ENCODE data around the gene HDAC1. TPM values are rescaled to one million over a fixed set of nuclear protein-coding genes. Genes with fewer than 3 reads are reported as not detected.
"Not testable (repeated sequence)": the region's sequence is repeated elsewhere in the genome, so short reads cannot be mapped to it uniquely, and the experiment has no call there.

Gene HDAC1
- polyA plus RNA-seq, 5 donors: 154 to 182 (median 168) TPM

GRCh38 chr1:32272557-32273390 is 19.1 kb upstream of the HDAC1 start:
- DNase-seq: no peak

GRCh38 chr1:32273391-32274208 is 18.3 kb upstream of the HDAC1 start:
- DNase-seq: no peak

- DNase-seq: no peak
Measured at GRCh38 chr1:32274646-32275340, 17.1 kb upstream of the HDAC1 start.

- DNase-seq: peak in 1 of 2 donors; percentile 28
Measured at GRCh38 chr1:32275424-32275823, 16.5 kb upstream of the HDAC1 start.

GRCh38 chr1:32276032-32276782 is 15.7 kb upstream of the HDAC1 start:
- no peak for DNase-seq

GRCh38 chr1:32284777-32285176 is 7.1 kb upstream of the HDAC1 start:
- not testable (repeated sequence) for DNase-seq

- DNase-seq: no peak
Measured at GRCh38 chr1:32285658-32286057, 6.2 kb upstream of the HDAC1 start.

GRCh38 chr1:32286763-32287162 is 5.1 kb upstream of the HDAC1 start:
- DNase-seq: no peak

- no peak for DNase-seq
Measured at GRCh38 chr1:32289256-32289655, 2.6 kb upstream of the HDAC1 start.

GRCh38 chr1:32291145-32291707 is 657 bp upstream of the HDAC1 start:
- no peak for DNase-seq

GRCh38 chr1:32298211-32298610 is 6.3 kb downstream of the HDAC1 start:
- DNase-seq: not testable (repeated sequence)

- no peak for DNase-seq
Measured at GRCh38 chr1:32299327-32299726, 7.4 kb downstream of the HDAC1 start.

GRCh38 chr1:32303358-32303757 is 11.5 kb downstream of the HDAC1 start:
- no peak for DNase-seq

GRCh38 chr1:32303997-32304622 is 12.2 kb downstream of the HDAC1 start:
- DNase-seq: no peak

- no peak for DNase-seq
Measured at GRCh38 chr1:32305310-32305709, 13.4 kb downstream of the HDAC1 start.

- DNase-seq: no peak
Measured at GRCh38 chr1:32307324-32307723, 15.4 kb downstream of the HDAC1 start.

- no peak for DNase-seq
Measured at GRCh38 chr1:32309960-32310359, 18.1 kb downstream of the HDAC1 start.

- DNase-seq: no peak
Measured at GRCh38 chr1:32311709-32312393, 20.0 kb downstream of the HDAC1 start.

GRCh38 chr1:32316903-32317277 is 25.0 kb downstream of the HDAC1 start:
- no peak for DNase-seq

Data from right lung (tissue), 5 donors.